Smooth muscle cell (in vitro differentiated cells): Measurements from ENCODE around the gene ETHE1. TPM values are rescaled to one million over a fixed set of nuclear protein-coding genes. Genes with fewer than 3 reads are reported as not detected.

Source experiments
- DNase-seq: peaks from one replicate; lab custom pipeline; 2025; ENCODE audit not compliant: unreplicated experiment; lab: John Stamatoyannopoulos, UW
- H2AFZ ChIP-seq: fragments of 200-600 bp; sonication (generic); 2 replicates; pipeline ENCODE4 v1.6.0; 2016; ENCODE audit warnings: antibody characterized with exemption, low read depth, mild to moderate bottlenecking
- H3F3A ChIP-seq: fragments of 200-600 bp; sonication (generic); 2 replicates; pipeline ENCODE4 v1.6.0; 2017; ENCODE audit warnings: antibody characterized with exemption, low read depth
- H3K27ac ChIP-seq: fragments of 200-600 bp; sonication (generic); 2 replicates; pipeline ENCODE4 v1.5.1; 2016; ENCODE audit warnings: low read depth, mild to moderate bottlenecking
- H3K27me3 ChIP-seq: fragments of 200-600 bp; sonication (generic); 2 replicates; pipeline ENCODE4 v1.6.1; 2016; ENCODE audit warnings: low read depth, mild to moderate bottlenecking
- H3K36me3 ChIP-seq: fragments of 200-600 bp; sonication (generic); 2 replicates; pipeline ENCODE4 v1.5.1; 2016; ENCODE audit warnings: low read depth
- H3K4me1 ChIP-seq: fragments of 200-600 bp; sonication (generic); 2 replicates; pipeline ENCODE4 v1.5.1; 2016; ENCODE audit warnings: low read depth
- H3K4me2 ChIP-seq: fragments of 200-600 bp; sonication (generic); 2 replicates; pipeline ENCODE4 v1.6.0; 2016; ENCODE audit warnings: mild to moderate bottlenecking
- H3K4me3 ChIP-seq: fragments of 200-600 bp; sonication (generic); 2 replicates; pipeline ENCODE4 v1.5.1; 2016; ENCODE audit warnings: mild to moderate bottlenecking
- H3K79me2 ChIP-seq: fragments of 200-600 bp; sonication (generic); 2 replicates; pipeline ENCODE4 v1.6.0; 2016; ENCODE audit warnings: low read depth, mild to moderate bottlenecking
- H3K9ac ChIP-seq: fragments of 200-600 bp; sonication (generic); 2 replicates; pipeline ENCODE4 v1.6.0; 2016; ENCODE audit warnings: low read depth
- H3K9me3 ChIP-seq: fragments of 200-600 bp; sonication (generic); replicated peaks from 2 replicates; pipeline ENCODE4 v1.5.1; 2016; ENCODE audit warnings: low read depth
- H4K20me1 ChIP-seq: fragments of 200-600 bp; sonication (generic); 2 replicates; pipeline ENCODE4 v1.6.0; 2016; ENCODE audit warnings: low read depth
- WGBS: methylation state at CpG from one replicate; pipeline ENCODE4 v1.1.7; 2016; ENCODE audit warnings: low lambda C conversion rate; 5-methylcytosine and 5-hydroxymethylcytosine counted together
- polyA plus RNA-seq: library from polyadenylated mRNA; unstranded; fragments of >200 nt; fragmentation: Nextera tagmentation; extraction: Ambion mirVana; gene quantifications from 2 replicates; pipeline ENCODE4 v1.2.1, GENCODE V29; 2016
- total RNA-seq: library from RNA; depleted of rRNA; stranded (reverse); fragments of >200 nt; gene quantifications from 2 replicates; pipeline ENCODE4 v1.2.3, GENCODE V29; 2014
- TF ChIP-seq, protein P1 (sequence below): fragments of 200-600 bp; sonication (generic); IDR thresholded peaks from 2 replicates; pipeline ENCODE4 v1.5.1; 2017; ENCODE audit warnings: borderline replicate concordance, mild to moderate bottlenecking, antibody characterized with exemption; ENCODE audit not compliant: insufficient read depth, poor library complexity, severe bottlenecking

Gene ETHE1
- total and polyA plus RNA-seq, 2 experiments from 2014 or later, result 61.1 to 61.4 TPM

DNA sequence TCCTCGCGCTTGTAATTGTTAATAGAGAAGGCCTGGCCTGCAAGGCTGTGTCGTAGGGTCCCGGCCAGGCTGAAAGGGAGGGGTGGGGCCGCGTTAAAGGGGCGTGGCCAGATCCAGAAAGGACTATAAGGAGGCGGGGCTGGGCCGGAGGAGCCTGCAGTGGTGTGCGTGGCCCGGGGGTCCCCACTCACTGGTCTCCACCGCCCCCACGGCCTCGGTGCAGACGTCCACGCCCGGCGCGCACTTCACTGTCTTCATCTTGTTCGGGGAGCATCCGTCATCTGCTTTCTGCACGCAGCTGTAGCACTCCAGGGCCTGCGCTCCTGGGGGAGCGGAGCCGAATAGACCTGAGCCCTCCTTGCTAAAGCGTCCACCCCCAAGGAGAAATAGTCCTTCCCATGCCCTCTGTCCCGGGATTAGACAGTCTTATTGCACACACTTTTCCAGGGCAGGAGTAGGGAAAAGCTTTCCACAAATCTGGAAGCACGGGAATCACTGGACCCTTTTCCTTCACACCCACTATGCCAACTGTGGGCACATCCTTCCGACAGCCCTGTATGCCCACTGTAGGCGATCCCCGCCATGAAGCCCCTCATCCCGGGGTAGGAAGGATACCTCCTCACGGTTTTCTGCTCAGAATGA lies 62.7 kb downstream of the ETHE1 start:
- Histone ChIP-seq H2AFZ (peak overlapping the region; percentile 45), H3K79me2 (no peaks in the 10 kb centered on the region), H3K4me1 (peaks cover 4% of the 10 kb centered on the region), H3K4me3 (peak overlapping the region; percentile 71), H3K4me2 (peak overlapping the region; percentile 88), H3K27ac (peak overlapping the region; percentile 21), H4K20me1 (no peaks in the 10 kb centered on the region), H3K27me3 (no peaks in the 10 kb centered on the region), H3K36me3 (no peaks in the 10 kb centered on the region), H3K9ac (no peak overlapping the region), H3F3A (no peaks in the 10 kb centered on the region), H3K9me3 (no peaks in the 10 kb centered on the region)
- TF ChIP-seq, protein P1, sequence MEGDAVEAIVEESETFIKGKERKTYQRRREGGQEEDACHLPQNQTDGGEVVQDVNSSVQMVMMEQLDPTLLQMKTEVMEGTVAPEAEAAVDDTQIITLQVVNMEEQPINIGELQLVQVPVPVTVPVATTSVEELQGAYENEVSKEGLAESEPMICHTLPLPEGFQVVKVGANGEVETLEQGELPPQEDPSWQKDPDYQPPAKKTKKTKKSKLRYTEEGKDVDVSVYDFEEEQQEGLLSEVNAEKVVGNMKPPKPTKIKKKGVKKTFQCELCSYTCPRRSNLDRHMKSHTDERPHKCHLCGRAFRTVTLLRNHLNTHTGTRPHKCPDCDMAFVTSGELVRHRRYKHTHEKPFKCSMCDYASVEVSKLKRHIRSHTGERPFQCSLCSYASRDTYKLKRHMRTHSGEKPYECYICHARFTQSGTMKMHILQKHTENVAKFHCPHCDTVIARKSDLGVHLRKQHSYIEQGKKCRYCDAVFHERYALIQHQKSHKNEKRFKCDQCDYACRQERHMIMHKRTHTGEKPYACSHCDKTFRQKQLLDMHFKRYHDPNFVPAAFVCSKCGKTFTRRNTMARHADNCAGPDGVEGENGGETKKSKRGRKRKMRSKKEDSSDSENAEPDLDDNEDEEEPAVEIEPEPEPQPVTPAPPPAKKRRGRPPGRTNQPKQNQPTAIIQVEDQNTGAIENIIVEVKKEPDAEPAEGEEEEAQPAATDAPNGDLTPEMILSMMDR, result no peak
- peak; percentile 80 for DNase-seq
- 20% methylated on average over 32 of the region's 33 CpGs for WGBS

DNA sequence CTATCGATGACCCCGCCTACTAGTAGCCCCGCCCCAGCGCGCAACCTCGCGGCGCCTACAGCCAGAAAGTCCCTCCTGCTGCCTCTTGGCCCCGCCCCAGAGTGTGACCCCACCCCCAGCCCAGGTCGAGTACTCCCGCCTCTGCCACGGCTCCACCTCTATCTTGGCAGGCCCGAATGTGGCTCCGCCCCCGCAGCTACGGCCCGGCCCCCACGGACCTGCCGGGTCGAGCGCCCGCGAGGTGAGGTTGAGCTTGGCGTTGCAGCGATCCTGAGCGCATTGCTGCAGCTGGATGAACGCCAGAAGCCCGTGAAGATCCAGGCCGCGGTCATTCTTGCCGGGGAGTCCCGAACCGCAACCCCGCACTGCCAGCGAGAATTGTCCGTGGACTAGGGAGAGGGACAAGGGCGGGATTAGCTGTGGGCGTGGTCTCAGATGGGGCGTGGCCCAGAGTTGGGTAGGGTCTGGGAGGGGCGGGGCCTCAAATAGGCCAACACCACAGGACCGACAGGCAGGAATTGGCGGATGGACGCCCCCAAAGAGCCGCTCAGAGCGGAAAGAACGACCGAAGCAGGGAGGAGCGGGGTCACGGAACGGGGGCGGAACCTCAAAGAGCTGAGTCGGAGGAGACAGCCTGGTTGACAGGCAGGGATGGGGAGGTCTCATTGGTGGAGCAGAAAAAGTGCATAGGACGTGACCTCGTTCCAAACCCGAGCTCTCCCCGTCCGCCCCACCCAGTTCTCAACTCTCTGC lies 63.4 kb downstream of the ETHE1 start:
- no peaks in the 10 kb centered on the region for H3F3A ChIP-seq
- H3K27me3 ChIP-seq, result no peaks in the 10 kb centered on the region
- no peak overlapping the region for H3K9ac ChIP-seq
- H3K4me2 ChIP-seq, result peak overlapping the region; percentile 88
- TF ChIP-seq, protein P1, result no peak
- no peaks in the 10 kb centered on the region for H4K20me1 ChIP-seq
- no peaks in the 10 kb centered on the region for H3K36me3 ChIP-seq
- DNase-seq, result peak; percentile 98
- WGBS, result under 1% methylated on average over 57 of the region's 57 CpGs
- H2AFZ ChIP-seq, result peak overlapping the region; percentile 45
- H3K9me3 ChIP-seq, result no peaks in the 10 kb centered on the region
- no peaks in the 10 kb centered on the region for H3K79me2 ChIP-seq
- peaks cover 4% of the 10 kb centered on the region for H3K4me1 ChIP-seq
- H3K27ac ChIP-seq, result peak overlapping the region; percentile 21
- H3K4me3 ChIP-seq, result peak overlapping the region; percentile 71

DNA sequence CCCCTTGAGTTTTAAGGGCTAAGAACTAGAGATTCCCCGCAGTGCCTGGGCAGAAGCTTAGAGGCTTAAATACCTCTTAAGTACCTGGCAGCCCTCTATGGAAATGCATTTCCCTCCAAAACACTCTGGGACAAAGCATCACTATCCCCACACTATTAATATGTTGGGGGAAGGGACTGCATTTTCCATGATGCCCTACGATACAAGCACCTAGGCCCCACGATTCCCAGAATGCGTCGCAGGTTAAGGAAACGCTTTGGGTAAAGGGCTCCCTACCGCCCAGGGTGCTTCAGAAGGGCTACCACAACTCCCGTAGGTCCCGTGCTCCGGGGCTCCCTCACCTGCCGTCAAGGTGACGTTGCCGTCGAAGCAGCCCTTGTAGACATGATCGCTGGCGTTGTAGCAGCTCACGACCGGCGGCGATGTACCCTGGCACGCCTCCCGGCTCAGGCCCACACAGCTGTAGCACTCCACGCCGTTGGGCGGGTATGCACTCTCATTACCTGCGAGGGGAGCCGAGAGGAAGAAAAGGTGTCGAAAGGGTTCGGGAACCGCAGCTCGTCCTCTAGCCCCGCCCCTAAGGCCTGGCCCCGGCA lies 64.1 kb downstream of the ETHE1 start:
- no peaks in the 10 kb centered on the region for H3K79me2 ChIP-seq
- H3F3A ChIP-seq, result no peaks in the 10 kb centered on the region
- no peaks in the 10 kb centered on the region for H3K36me3 ChIP-seq
- DNase-seq, result no peak
- H3K27ac ChIP-seq, result no peak overlapping the region
- peaks cover 4% of the 10 kb centered on the region for H3K4me1 ChIP-seq
- no peaks in the 10 kb centered on the region for H3K9me3 ChIP-seq
- H2AFZ ChIP-seq, result peak overlapping the region; percentile 93
- no peaks in the 10 kb centered on the region for H3K27me3 ChIP-seq
- peak overlapping the region; percentile 71 for H3K4me3 ChIP-seq
- 10% methylated on average over 30 of the region's 33 CpGs for WGBS
- H4K20me1 ChIP-seq, result no peaks in the 10 kb centered on the region
- H3K4me2 ChIP-seq, result peak overlapping the region; percentile 88
- no peak overlapping the region for H3K9ac ChIP-seq
- TF ChIP-seq, protein P1, result no peak
